HG02763 (cell line): ENCODE data around the gene TMEM207.
"Not testable (repeated sequence)": the region's sequence is repeated elsewhere in the genome, so short reads cannot be mapped to it uniquely, and the experiment has no call there.

Experiments
- ATAC-seq: cut with Tn5 transposase; IDR thresholded peaks from one replicate; pipeline ENCODE4 v1.9.1; 2021; ENCODE audit warnings: mild to moderate bottlenecking, moderate library complexity; ENCODE audit not compliant: unreplicated experiment

Gene TMEM207

DNA sequence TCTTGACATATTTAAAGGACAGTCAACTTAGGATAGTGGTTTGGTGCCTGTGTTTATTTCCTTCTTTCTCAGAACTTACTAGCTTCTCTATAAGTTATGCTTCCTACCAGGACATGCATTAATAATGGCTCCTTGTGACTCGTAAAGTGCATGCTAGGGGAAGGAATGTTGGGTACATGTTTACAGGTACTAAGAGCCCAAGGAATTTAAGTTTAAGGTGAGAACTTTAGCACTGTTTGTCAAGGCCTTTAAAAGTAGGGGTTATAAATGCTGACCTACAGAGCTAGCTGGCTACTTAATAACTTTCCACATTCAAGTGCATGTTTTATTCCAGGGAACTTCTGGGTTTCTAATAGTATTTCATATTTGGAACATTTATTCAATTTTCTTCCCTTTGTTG is at the start of gene TMEM207:
TSS of gene TMEM207 (minus strand) at position 101 of the 400 bp plus-strand sequence. CDS start at position 9, 92 bp downstream.
- no peak for ATAC-seq

- ATAC-seq = no peak
Measured at GRCh38 chr3:190499122-190499521, 49.4 kb upstream of the TMEM207 start.

- ATAC-seq = no peak
Measured at GRCh38 chr3:190498293-190498692, 48.6 kb upstream of the TMEM207 start.

GRCh38 chr3:190497811-190498210 is 48.1 kb upstream of the TMEM207 start:
- no peak for ATAC-seq

DNA sequence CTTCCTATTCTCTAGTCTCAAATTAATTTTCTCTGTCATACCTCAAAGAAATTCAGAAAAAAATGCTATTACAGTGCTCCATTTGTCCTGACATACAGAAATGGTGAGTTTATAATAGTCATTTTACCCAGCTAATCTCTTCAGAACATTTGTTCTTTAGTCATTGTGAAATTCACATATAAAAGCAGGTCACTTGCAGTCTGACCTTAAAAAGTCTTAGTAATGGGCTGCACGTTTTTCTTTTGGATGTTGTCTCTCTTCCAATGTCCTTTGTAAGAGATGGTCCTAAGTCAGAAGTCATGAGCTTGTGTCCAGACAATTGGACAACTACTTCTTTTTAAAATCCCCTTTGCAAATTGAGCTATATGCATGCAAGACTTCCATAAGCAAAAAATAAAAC is 47.2 kb upstream of the TMEM207 start:
- no peak for ATAC-seq

GRCh38 chr3:190495796-190496195 is 46.1 kb upstream of the TMEM207 start:
- no peak for ATAC-seq

DNA sequence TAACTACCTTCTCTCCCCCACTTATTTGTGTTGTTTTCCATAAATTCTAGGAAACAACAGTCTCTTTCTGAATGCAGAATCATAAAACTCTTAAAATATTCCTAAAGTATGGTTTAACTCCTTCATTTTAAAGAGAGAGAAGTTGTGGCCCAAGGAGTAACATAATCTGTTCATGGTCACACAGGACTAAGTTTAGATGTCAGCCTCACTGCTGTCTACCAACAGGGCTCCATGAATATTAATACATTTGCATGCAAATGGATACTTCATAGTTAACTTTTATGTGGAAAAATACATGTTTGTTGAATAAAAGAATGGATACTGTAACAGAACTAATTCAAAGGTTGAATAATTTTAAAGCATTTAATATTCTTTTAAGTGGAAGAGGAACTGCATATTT is 45.7 kb upstream of the TMEM207 start:
- ATAC-seq = no peak

DNA sequence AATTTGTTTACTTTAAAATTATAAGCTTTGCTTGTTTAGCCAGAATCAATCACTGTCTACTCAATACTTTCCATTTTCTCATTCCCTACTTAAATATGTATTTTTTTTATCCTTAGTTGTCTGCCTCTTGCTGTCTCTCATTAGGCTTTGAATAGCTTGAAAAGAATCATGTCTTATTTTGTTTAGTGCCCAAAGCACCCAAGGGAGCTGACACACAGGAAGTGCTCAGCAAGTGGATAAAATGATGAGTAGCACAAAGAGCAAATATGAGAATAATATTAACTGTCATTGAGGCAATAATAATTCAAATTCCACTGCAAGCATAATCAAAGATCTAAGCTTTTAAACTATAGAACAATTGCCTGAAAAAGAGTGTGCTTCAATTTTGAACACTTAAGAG is 45.2 kb upstream of the TMEM207 start:
- ATAC-seq = no peak

DNA sequence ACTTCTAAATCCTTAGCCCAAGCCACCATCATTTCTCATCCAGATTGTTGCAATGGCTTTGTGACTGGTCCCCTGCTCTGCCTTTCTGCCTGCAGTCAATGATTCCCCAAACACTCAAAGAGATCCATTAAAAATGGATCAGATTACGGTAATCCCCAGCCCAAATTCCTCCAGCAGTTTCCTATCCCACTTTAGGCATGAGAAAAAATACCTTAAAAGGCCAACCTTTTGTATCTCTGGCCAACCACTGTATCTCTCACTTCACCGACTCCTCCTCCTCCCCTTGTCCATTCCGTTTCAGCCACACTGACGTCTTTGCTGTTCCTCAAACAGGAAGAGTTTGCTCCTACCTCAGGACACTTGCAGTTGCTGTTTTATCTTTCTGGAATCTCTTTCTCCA is 43.3 kb upstream of the TMEM207 start:
- ATAC-seq = no peak

DNA sequence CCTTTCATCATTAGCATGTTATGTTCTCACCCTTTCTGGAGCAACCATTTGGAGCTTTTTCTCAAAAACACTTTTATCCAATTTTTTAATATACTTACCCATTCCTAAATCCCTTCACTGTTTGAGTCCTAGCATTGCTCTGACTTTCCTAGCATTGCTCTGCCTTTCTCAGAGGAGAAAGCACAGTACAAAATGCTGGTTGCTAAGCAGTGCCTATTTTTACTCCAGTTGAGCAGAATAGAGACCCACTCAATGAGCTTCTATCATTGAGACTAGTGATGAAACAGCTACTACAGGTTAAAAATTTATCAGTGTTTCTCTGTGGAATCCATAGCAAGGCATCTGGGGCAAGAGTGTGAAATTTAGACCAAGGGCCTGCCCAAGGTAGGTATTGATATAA is 42.4 kb upstream of the TMEM207 start:
- ATAC-seq = no peak

DNA sequence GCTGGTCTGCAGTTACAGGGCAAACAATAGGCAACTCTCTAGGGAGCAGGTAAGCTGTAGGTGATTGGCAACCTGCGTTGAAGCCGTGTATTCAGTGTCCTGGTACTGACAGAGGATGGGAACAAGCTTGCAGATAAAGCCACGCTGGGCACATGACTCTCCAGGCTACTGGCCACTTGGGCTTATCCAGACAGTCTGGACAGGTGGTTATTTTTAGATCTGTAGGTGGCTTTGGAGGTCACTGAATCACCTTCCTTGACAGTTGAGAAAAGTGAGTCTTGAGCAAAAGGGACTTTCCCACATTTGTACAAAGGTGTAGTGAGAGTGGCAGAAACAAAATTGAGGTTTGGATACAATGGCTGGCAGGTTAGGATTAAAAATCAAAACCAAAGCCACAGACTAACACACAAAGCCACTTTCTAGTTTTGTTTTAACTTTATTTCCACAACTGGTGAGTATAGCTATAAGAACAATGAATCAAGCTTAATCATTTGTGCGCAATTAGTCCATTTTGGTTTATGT is 41.9 kb upstream of the TMEM207 start:
- no peak for ATAC-seq

- ATAC-seq = no peak
Measured at GRCh38 chr3:190486908-190487607, 37.4 kb upstream of the TMEM207 start.

- ATAC-seq = no peak
Measured at GRCh38 chr3:190486533-190486864, 36.8 kb upstream of the TMEM207 start.

DNA sequence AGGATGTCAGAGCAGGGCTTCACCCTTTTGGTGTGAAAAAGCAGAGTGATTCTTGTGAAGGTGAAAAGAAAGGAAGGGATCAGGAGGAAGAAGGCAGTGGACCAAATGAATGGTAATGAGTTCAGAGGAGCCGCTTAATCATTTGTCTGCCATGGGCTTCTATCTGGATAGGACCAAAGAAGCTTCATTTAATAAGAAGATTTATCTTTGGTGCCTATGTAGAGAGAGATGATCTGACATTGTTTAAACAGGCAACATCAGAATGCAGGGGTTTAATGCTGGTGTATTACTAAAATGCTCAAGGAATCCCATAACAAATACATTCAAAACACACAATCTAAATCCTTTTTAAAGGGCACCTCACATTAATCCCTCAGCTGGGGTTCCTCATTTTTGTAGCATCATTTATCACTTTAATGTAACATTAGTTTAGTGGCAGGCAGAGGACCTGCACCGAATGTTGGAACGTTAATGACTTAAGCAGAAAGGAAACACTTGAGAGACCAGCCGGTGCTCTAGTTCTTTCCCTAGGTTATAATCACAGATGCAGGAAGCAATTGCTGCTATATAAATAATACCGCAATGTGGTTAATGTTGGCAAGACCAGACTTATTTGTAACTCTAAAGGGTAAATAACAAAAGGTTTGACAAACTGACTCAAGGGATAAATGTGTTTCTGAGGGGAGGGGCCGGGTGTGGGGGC is 36.3 kb upstream of the TMEM207 start:
- ATAC-seq = no peak

DNA sequence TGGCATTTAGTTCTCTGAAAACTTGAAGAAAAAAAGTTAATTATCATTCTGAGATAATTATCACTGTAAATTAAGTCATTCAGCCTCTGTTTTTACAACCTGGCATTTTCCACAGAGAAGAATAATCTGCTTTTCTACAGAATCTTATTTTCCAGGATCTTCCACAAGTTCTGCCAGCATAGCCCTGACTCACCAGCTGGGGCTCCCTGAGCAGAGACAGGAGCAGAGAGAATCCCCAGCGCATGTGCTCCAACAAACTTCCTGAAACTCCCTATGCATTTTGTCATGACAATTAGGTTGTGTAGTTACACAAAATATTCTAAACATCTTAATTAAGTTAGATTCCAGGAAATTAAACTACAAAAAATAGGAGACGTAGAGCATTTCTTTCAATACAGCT is 32.1 kb upstream of the TMEM207 start:
- ATAC-seq = no peak

- ATAC-seq = not testable (repeated sequence)
Measured at GRCh38 chr3:190473261-190473660, 23.6 kb upstream of the TMEM207 start.

- ATAC-seq = no peak
Measured at GRCh38 chr3:190467922-190468321, 18.2 kb upstream of the TMEM207 start.

- no peak for ATAC-seq
Measured at GRCh38 chr3:190458040-190458439, 8.3 kb upstream of the TMEM207 start.

- no peak for ATAC-seq
Measured at GRCh38 chr3:190456770-190457169, 7.1 kb upstream of the TMEM207 start.

DNA sequence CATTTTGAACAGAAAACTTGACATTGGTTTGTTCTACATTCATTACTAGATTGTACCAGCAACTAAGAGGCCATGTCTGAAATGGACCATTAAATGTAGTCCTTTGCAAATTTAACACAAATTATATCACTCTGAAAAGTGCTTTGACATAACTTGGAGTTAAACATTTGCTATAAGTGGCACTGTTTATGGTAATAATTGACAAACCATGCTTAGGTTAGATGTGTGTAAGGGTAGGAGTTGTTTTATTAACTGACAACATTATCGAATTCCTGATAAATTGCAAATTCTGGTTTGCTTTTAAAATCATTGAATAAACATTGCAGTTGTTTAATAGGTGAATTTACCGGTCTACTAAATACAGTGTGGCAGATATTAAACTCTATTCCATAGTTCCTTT is 6.1 kb upstream of the TMEM207 start:
- ATAC-seq = no peak

GRCh38 chr3:190448256-190448655 is 1.4 kb downstream of the TMEM207 start:
- no peak for ATAC-seq

- ATAC-seq = no peak
Measured at GRCh38 chr3:190446573-190447279, 3.0 kb downstream of the TMEM207 start.
